ENCODE data around the gene CUBN. TPM values are rescaled to one million over a fixed set of nuclear protein-coding genes. Genes with fewer than 3 reads are reported as not detected.

CUBN gene
- total and polyA plus RNA-seq, 9 of the 15 experiments (the other 6 are each of a cell fraction or from before 2014, with no cell fraction given), result 0.04 to 0.33 (median 0.09) TPM

DNA sequence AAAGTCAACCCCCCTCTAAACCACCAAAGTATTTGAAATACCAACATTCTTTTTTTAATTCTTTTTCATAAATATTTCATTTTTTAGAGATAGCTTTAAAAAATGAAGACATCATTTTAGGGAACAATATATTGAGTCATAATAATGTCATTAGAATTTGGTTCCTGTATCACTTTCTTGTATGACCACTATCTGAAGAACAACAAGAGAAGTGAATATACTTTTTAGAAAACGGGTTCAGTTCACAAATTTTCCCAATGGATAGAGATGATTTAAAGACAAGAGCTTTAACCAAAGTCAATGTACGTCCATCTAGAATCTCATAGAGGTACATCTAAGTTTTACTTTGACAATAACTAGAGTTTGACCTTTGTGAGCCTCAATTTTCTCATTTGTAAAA lies 48.2 kb downstream of the CUBN start:
- peaks cover 0 to 5% of the 10 kb centered on the region in 2 experiments; a peak in 1 of 5 replicates for H3K4me1 ChIP-seq (replicated peaks in 1 of 2; ENCODE audit: control insufficient read depth in 2 of 2, insufficient read depth in 2 of 2, low read length in 2 of 2)
- H3K9me3 ChIP-seq (replicated peaks; ENCODE audit: control insufficient read depth, insufficient read depth, low read depth, low read length), result no peaks in the 10 kb centered on the region
- no peaks in the 10 kb centered on the region for H3K9me1 ChIP-seq (ENCODE audit: control insufficient read depth, insufficient read depth, low read length)
- H3K4me3 ChIP-seq, result no peak overlapping the region
- no peak for FAIRE-seq
- TF ChIP-seq ARNT (IDR thresholded peaks at IDR 0.05), result no peak
- TF ChIP-seq KLF13 (tag; IDR thresholded peaks at IDR 0.05; ENCODE audit: borderline replicate concordance, low read depth), result no peak
- TF ChIP-seq IRF2 (CRISPR knock-in tag; IDR thresholded peaks at IDR 0.05), result no peak
- no peak for TF ChIP-seq POU5F1 (IDR thresholded peaks at IDR 0.05; ENCODE audit: borderline replicate concordance, low read depth, low read length, partially characterized antibody)
- TF ChIP-seq, protein P1, sequence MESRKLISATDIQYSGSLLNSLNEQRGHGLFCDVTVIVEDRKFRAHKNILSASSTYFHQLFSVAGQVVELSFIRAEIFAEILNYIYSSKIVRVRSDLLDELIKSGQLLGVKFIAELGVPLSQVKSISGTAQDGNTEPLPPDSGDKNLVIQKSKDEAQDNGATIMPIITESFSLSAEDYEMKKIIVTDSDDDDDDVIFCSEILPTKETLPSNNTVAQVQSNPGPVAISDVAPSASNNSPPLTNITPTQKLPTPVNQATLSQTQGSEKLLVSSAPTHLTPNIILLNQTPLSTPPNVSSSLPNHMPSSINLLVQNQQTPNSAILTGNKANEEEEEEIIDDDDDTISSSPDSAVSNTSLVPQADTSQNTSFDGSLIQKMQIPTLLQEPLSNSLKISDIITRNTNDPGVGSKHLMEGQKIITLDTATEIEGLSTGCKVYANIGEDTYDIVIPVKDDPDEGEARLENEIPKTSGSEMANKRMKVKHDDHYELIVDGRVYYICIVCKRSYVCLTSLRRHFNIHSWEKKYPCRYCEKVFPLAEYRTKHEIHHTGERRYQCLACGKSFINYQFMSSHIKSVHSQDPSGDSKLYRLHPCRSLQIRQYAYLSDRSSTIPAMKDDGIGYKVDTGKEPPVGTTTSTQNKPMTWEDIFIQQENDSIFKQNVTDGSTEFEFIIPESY (CRISPR knock-in tag; IDR thresholded peaks at IDR 0.05), result no peak
- TF ChIP-seq, protein P2, sequence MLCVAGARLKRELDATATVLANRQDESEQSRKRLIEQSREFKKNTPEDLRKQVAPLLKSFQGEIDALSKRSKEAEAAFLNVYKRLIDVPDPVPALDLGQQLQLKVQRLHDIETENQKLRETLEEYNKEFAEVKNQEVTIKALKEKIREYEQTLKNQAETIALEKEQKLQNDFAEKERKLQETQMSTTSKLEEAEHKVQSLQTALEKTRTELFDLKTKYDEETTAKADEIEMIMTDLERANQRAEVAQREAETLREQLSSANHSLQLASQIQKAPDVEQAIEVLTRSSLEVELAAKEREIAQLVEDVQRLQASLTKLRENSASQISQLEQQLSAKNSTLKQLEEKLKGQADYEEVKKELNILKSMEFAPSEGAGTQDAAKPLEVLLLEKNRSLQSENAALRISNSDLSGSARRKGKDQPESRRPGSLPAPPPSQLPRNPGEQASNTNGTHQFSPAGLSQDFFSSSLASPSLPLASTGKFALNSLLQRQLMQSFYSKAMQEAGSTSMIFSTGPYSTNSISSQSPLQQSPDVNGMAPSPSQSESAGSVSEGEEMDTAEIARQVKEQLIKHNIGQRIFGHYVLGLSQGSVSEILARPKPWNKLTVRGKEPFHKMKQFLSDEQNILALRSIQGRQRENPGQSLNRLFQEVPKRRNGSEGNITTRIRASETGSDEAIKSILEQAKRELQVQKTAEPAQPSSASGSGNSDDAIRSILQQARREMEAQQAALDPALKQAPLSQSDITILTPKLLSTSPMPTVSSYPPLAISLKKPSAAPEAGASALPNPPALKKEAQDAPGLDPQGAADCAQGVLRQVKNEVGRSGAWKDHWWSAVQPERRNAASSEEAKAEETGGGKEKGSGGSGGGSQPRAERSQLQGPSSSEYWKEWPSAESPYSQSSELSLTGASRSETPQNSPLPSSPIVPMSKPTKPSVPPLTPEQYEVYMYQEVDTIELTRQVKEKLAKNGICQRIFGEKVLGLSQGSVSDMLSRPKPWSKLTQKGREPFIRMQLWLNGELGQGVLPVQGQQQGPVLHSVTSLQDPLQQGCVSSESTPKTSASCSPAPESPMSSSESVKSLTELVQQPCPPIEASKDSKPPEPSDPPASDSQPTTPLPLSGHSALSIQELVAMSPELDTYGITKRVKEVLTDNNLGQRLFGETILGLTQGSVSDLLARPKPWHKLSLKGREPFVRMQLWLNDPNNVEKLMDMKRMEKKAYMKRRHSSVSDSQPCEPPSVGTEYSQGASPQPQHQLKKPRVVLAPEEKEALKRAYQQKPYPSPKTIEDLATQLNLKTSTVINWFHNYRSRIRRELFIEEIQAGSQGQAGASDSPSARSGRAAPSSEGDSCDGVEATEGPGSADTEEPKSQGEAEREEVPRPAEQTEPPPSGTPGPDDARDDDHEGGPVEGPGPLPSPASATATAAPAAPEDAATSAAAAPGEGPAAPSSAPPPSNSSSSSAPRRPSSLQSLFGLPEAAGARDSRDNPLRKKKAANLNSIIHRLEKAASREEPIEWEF (CRISPR knock-in tag; IDR thresholded peaks at IDR 0.05), result no peak
- no peak for TF ChIP-seq ZNF24 (IDR thresholded peaks at IDR 0.05)
- no peak for TF ChIP-seq FOXA3 (CRISPR knock-in tag; conservative IDR thresholded peaks at IDR 0.05 in 1 of 2, IDR thresholded peaks at IDR 0.05 in 1 of 2)
- no peak for TF ChIP-seq SMARCA5 (IDR thresholded peaks at IDR 0.05)
- TF ChIP-seq, protein P3, sequence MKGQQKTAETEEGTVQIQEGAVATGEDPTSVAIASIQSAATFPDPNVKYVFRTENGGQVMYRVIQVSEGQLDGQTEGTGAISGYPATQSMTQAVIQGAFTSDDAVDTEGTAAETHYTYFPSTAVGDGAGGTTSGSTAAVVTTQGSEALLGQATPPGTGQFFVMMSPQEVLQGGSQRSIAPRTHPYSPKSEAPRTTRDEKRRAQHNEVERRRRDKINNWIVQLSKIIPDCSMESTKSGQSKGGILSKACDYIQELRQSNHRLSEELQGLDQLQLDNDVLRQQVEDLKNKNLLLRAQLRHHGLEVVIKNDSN (CRISPR knock-in tag; IDR thresholded peaks at IDR 0.05), result no peak
- no peak for TF ChIP-seq ZNF347 (CRISPR knock-in tag; IDR thresholded peaks at IDR 0.05; ENCODE audit: low read depth)
- TF ChIP-seq ZBED1 (IDR thresholded peaks at IDR 0.05), result no peak
- no peak for TF ChIP-seq MTF1 (CRISPR knock-in tag; IDR thresholded peaks at IDR 0.05; ENCODE audit: borderline replicate concordance)
- no peak for TF ChIP-seq SMAD4 (CRISPR knock-in tag; conservative IDR thresholded peaks at IDR 0.05)
- H3K36me3 ChIP-seq (ENCODE audit: control insufficient read depth, insufficient read depth, low read length), result no peaks in the 10 kb centered on the region
- no TSS peak for BruUV-seq (replicated peaks)
- CTCF ChIA-PET (ENCODE audit: low intra/inter-chr PET ratio), result no interaction called here
- ATAC-seq, result no peak
- no peaks in the 10 kb centered on the region for H3K27me3 ChIP-seq (ENCODE audit: control insufficient read depth in 2 of 2, insufficient read depth in 2 of 2, low read length in 2 of 2)
- H3K27ac ChIP-seq (ENCODE audit: extremely low read depth, low read depth, low read length), result no peak overlapping the region
- H3K9ac ChIP-seq (ENCODE audit: insufficient read depth in 1 of 2, low read depth in 2 of 2, low read length in 2 of 2), result no peak overlapping the region
- H3K4me2 ChIP-seq (ENCODE audit: insufficient read depth, low read length), result no peak overlapping the region
- WGBS (ENCODE audit: insufficient coverage, low coverage, missing lambda C conversion rate), result 49% methylated on average over 2 of the region's 2 CpGs
- no peak for DNase-seq (ENCODE audit: extremely low read depth in 1 of 4, low spot score in 3 of 4)
- POLR2A ChIA-PET, result interaction anchor here (0.6 kb wide), 1 partner anchor 250 kb away, joined by 3 read pairs; no protein-coding TSS in a partner anchor
- no peaks in the 10 kb centered on the region for H4K20me1 ChIP-seq (replicated peaks; ENCODE audit: control insufficient read depth, insufficient read depth, low read length)
- in situ Hi-C loops (cut with MboI) (no loop called here), intact Hi-C loops (cut with micrococcal nuclease) (no loop called here)
- no peak overlapping the region for H2AFZ ChIP-seq (ENCODE audit: low read depth, low read length)
- no peaks in the 10 kb centered on the region for H3K79me2 ChIP-seq (ENCODE audit: control insufficient read depth, insufficient read depth, low read length)

All from K562 (cell line).